Activated naive CD4-positive, alpha-beta T cell treated with anti-CD3 and anti-CD28 coated beads, Interleukin-2, amount 50 U/mL, for 24 hours (primary cell): ENCODE results near the gene OAT.
"Not testable (repeated sequence)": the region's sequence is repeated elsewhere in the genome, so short reads cannot be mapped to it uniquely, and the experiment has no call there.

Source experiments
- H3K27ac Mint-ChIP-seq: one replicate; pipeline ENCODE4 v1.8.0; 2021; ENCODE audit warnings: mild to moderate bottlenecking, mixed read lengths
- H3K27me3 Mint-ChIP-seq: one replicate; pipeline ENCODE4 v1.8.0; 2021; ENCODE audit warnings: mixed read lengths
- H3K36me3 Mint-ChIP-seq: one replicate; pipeline ENCODE4 v1.8.0; 2021; ENCODE audit warnings: mixed read lengths
- H3K4me1 Mint-ChIP-seq: one replicate; pipeline ENCODE4 v1.8.0; 2021; ENCODE audit warnings: mixed read lengths
- H3K4me3 Mint-ChIP-seq: one replicate; pipeline ENCODE4 v1.8.0; 2021; ENCODE audit warnings: mild to moderate bottlenecking, mixed read lengths
- H3K9me3 Mint-ChIP-seq: one replicate; pipeline ENCODE4 v1.8.0; 2021; ENCODE audit warnings: mixed read lengths

OAT gene

DNA sequence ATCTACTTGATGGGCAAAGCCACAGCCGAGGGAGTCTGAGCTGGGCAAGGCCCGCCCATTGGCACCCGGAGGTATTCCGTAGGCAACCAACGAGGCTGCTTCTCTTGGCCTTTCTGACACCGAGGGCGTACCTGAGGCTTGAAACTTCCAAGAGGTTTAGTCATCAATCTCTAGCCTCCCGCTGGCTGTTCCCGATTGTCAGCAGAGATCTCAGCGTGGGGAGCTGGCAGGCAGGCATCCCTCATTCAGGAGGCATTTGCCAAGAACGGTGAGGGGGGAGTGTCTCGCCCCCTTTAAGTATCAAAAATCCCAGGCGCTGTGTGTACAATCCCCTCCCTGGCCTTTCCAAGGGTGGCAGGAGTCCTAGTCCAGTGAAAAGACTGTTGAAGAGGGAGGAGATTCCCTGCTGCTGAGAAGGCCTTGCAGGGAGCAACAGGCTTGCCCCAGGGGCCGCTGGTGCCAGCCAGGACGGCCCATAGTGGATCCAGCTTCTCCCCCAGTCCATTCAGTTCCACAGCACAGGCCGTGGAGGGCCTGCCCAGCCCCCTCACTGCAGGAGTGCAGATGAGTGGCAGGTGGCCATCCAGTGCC is 39.7 kb downstream of the OAT start:
- Mint-ChIP-seq H3K27me3 (peaks cover 23% of the 10 kb centered on the region), H3K9me3 (no peaks in the 10 kb centered on the region), H3K27ac (no peak overlapping the region), H3K36me3 (no peaks in the 10 kb centered on the region), H3K4me3 (no peak overlapping the region), H3K4me1 (no peaks in the 10 kb centered on the region)

DNA sequence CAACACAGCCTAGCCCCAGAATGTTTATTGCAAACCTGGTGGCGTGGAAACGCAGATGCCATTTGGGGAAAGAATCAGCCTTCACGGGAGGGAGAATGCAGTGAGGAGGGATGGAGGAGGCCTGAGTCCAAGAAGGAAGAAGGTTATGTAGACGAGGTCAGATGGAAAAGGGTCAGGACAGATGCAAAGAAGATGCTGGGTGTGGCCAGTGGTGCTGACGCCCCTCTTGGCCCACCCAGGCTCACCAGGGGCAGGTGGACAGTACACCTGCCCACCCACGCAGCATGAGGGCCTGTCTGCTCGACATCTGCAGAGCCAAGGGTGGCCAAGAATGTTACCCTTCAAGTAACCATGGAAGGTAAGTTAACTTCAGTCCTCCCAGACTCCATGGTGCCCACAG is 40.5 kb downstream of the OAT start:
- Mint-ChIP-seq H3K27me3 (peaks cover 21% of the 10 kb centered on the region), H3K4me1 (no peaks in the 10 kb centered on the region), H3K9me3 (no peaks in the 10 kb centered on the region), H3K36me3 (no peaks in the 10 kb centered on the region), H3K4me3 (no peak overlapping the region), H3K27ac (peak overlapping the region; percentile 68)

DNA sequence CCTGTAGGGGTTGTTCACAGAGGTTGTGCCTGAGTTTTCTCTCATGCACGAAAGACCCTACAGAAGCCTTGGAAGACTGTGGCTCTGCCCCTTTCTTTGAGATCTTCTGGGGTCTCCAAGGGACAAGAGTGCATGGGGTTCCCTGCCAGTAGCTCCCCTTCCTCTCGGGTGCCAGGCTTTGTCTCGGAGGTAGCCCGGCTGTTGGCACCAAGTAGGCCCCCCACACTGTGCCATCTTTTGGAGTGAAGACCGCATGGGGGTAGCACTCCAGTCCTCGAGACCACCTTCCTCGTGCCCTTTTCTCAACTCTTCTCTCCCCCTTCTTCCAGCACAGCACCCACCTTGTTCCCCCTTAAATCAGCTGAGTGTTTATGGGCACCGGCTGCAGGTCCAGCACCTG is 41.6 kb downstream of the OAT start:
- H3K27ac Mint-ChIP-seq = no peak overlapping the region

DNA sequence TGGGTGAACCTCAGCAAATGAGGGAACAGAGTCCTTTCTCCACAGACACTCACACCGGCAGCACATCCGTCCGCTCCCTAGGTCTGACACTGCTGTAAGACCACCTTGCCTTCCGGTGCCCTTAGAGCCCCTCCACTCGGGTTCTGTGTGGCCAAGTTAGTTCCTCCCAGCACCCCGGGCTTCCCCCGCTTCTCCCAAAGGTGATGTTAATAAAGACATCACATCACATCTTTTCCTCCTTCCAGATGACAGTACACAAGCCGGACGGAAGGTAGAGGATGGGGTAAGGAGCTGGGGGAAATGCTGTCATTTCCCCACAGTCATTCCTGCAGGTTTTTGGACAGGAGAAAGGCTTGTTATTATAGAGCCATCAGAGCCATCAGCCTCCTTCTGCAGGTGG is 42.3 kb downstream of the OAT start:
- Mint-ChIP-seq H3K9me3 (no peaks in the 10 kb centered on the region), H3K27ac (no peak overlapping the region), H3K4me1 (no peaks in the 10 kb centered on the region), H3K27me3 (peaks cover 19% of the 10 kb centered on the region), H3K36me3 (no peaks in the 10 kb centered on the region), H3K4me3 (no peak overlapping the region)

More for the DNA sequence above, 41.6 kb downstream of the OAT start:
- Mint-ChIP-seq H3K9me3 (no peaks in the 10 kb centered on the region), H3K36me3 (no peaks in the 10 kb centered on the region), H3K27me3 (peaks cover 22% of the 10 kb centered on the region), H3K4me3 (no peak overlapping the region), H3K4me1 (no peaks in the 10 kb centered on the region)

DNA sequence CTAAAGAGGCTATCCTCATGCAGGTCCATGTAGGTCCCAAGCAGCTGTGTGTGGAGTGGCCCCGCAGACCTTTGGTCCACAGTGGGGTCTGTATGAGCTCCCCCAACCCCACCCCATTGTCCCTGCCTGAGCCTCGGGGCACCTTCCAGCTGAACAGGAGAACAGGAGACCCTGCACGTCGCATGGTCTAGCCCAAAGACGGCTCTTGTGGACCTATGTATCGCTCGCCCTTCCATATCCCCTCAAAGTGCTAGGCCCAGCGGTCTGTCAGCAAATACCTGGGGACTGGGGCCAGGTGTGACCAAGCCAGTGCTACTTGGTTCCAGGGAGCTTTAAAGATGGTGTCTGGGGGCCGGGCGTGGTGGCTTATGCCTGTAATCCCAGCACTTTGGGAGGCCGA is 43.0 kb downstream of the OAT start:
- Mint-ChIP-seq H3K4me1 (no peaks in the 10 kb centered on the region), H3K27me3 (peaks cover 15% of the 10 kb centered on the region)

DNA sequence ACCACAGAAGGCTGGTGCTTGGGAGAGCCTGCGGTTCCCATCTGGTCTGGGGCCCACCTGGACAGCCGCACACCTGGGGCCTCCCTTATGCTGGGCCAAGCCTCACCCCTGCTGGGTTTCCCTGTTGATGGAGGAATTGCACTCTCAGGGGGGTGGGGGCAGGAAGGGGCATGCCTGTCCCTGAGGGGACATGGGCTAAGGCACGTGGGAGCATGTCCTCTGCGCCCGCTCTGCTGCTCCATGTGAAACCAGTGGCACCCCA is 43.4 kb downstream of the OAT start:
- Mint-ChIP-seq H3K27me3 (peaks cover 11% of the 10 kb centered on the region), H3K4me1 (no peaks in the 10 kb centered on the region), H3K4me3 (no peak overlapping the region)

More for the DNA sequence above, 43.0 kb downstream of the OAT start:
- H3K36me3 Mint-ChIP-seq = no peaks in the 10 kb centered on the region
- no peaks in the 10 kb centered on the region for H3K9me3 Mint-ChIP-seq
- no peak overlapping the region for H3K27ac Mint-ChIP-seq
- H3K4me3 Mint-ChIP-seq = no peak overlapping the region

DNA sequence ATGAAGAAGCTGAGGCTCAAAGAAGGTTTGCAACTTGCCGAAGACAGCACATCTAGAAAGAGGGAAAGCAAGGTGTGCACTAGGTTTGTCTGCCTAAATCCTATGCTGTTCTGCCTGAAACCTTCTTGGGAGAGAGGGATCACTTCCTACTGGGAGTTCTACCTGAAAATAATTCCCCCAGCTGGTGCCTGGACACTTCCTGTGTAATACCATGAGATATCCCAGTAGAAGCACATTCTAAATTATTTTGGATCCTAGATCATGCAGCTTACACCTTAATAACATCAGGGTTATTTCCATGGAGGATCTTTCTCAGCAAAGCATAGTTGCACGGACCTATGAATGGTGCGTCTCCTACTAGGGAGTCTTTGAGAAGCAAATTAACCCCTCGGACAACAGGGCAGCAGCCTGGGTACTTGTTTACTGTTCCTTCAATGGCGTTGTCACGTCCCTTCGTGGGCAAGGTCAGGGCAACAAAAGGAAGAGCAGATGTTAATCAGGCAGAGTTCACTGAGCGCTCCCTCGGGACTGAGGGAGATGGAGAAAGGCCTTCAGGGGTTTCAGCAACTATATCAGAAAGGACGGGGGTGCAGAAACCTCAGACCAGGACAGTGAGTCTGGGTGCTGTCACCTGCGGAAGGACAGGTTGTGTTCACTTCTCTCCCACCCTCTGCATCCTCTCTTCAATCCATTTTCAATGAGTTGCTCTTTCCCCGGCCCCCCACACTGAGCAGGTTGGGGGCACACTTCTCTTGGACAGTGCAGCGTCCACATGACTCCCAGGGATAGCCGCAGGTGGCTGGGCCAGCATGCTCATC is 44.0 kb downstream of the OAT start:
- Mint-ChIP-seq H3K36me3 (no peaks in the 10 kb centered on the region), H3K27ac (no peak overlapping the region), H3K9me3 (no peaks in the 10 kb centered on the region), H3K4me1 (no peaks in the 10 kb centered on the region), H3K4me3 (no peak overlapping the region), H3K27me3 (peaks cover 7% of the 10 kb centered on the region)

More for the DNA sequence above, 43.4 kb downstream of the OAT start:
- Mint-ChIP-seq H3K36me3 (no peaks in the 10 kb centered on the region), H3K27ac (no peak overlapping the region), H3K9me3 (no peaks in the 10 kb centered on the region)

DNA sequence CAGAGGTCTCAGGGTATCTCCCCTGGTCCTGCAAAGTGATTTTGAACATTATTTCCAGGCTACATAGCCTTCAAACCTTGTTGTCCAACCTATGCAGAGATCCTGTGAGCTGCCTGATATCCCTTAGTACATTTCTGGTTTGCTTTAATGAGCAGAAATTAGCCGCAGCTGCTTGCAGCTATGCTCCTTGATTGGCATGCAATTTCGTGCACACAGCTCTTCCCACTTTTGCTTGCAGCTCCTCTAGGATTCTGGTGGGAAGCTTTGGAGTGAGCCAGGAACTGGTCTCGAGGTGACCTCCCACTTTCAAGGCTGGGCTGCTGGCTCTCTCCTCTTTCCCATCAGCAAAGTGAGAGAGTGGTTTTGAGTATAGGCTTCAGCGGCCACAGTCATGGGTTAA is 45.8 kb downstream of the OAT start:
- no peak overlapping the region for H3K4me3 Mint-ChIP-seq
- no peaks in the 10 kb centered on the region for H3K9me3 Mint-ChIP-seq
- no peak overlapping the region for H3K27ac Mint-ChIP-seq
- peaks cover 7% of the 10 kb centered on the region for H3K27me3 Mint-ChIP-seq
- H3K4me1 Mint-ChIP-seq = no peaks in the 10 kb centered on the region
- no peaks in the 10 kb centered on the region for H3K36me3 Mint-ChIP-seq

DNA sequence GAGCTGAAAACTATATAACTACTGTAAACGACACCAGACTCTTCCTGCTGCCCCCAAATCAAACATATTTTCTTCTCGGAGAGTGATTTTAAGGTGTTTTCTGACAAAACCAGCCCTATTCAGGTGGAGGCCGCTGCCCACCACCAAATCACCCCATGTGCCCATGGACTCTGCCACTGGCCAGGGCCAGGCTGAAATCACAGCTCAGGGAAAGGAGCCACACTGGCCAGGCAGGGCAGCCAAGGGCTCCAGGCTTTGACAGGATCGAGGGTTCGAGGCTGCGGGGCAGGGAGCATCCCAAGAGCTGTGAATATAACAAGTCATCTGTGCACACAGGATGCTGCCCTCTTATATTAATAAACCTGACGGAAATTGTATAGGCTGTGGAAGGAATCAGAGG is 48.3 kb downstream of the OAT start:
- Mint-ChIP-seq H3K9me3 (no peaks in the 10 kb centered on the region), H3K27ac (no peak overlapping the region), H3K4me3 (no peak overlapping the region), H3K27me3 (peaks cover 4% of the 10 kb centered on the region), H3K4me1 (no peaks in the 10 kb centered on the region), H3K36me3 (no peaks in the 10 kb centered on the region)

DNA sequence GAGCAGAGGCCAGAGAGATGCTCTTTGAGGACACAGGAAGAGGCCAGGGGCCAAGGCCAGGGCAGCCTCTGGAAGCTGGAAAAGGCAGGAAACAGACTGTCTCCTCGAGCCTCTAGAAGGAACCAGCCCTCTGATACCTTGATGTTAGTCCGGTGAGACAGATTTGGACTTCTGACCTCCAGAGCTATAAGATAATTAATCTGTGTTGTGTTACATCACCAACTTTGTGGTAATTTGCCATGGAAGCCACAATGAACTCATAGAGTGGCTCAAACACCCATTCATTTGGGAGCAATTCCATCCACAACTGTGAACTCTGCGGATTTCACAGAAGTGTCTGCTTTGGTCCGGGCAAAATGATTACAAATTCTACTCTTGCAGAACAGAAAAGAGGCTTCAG is 48.7 kb downstream of the OAT start:
- Mint-ChIP-seq H3K27me3 (peaks cover 4% of the 10 kb centered on the region), H3K27ac (no peak overlapping the region), H3K9me3 (no peaks in the 10 kb centered on the region), H3K4me1 (no peaks in the 10 kb centered on the region), H3K36me3 (no peaks in the 10 kb centered on the region), H3K4me3 (no peak overlapping the region)

DNA sequence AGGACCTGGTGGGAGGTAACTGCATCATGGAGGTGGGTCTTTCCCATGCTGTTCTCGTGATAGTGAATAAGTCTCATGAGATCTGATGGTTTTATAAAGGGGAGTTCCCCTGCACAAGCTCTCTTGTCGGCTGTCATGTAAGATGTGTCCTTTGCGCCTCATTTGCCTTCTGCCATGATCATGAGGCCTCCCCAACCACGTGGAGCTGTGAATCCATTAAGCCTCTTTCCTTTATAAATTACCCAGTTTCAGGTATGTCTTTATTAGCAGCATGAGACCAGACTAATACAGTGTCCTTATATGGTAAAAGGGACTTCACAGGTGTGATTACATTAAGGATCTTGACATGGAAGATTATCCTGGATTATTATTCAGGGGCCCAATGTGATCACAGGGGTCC is 49.2 kb downstream of the OAT start:
- H3K9me3 Mint-ChIP-seq, H3K27ac Mint-ChIP-seq, H3K36me3 Mint-ChIP-seq, H3K4me3 Mint-ChIP-seq, H3K4me1 Mint-ChIP-seq, H3K27me3 Mint-ChIP-seq: not testable (repeated sequence)

DNA sequence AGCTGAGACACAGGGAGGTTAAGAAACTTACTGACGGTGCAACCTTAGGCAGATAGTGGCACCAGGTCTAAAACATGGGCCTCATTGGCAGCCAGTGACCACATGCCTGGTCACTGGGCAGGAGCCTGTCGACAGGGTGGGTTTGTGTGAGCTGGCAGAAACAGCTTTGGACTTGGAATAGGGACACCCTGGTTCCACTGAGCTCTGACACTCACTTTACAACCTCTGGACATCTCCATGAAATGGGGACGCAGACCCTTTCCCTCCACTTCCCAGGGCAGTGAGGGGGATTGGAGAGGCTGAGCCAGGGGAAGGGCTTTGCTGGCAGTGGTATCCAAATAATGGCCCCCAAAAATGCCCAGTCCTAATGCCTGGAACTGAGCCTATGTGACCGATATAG is 49.7 kb downstream of the OAT start:
- Mint-ChIP-seq H3K36me3 (no peaks in the 10 kb centered on the region), H3K9me3 (no peaks in the 10 kb centered on the region), H3K27me3 (peaks cover 4% of the 10 kb centered on the region), H3K4me1 (no peaks in the 10 kb centered on the region), H3K27ac (no peak overlapping the region), H3K4me3 (no peak overlapping the region)

DNA sequence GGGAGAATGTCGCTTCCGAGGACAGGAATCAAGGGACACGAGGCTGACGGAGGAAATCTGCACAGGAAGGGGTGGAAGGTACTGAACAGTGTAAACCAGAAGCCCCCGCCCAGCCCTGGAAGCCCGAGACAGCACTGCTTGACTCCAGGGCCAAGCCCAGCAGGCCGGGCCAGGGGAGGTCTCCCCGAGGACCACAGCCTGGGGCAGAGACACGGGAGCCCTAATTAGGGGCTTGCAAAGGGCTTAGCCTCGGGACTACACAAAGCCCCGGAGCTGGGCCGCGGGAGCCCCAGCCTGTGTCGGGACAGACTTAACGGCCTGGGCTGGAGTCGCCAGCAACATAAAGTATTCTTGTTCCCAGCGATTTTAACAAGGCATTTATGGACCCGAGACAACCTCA is 50.8 kb downstream of the OAT start:
- Mint-ChIP-seq H3K36me3 (no peaks in the 10 kb centered on the region), H3K4me1 (no peaks in the 10 kb centered on the region), H3K4me3 (no peak overlapping the region), H3K27me3 (peaks cover 3% of the 10 kb centered on the region), H3K27ac (no peak overlapping the region), H3K9me3 (no peaks in the 10 kb centered on the region)

DNA sequence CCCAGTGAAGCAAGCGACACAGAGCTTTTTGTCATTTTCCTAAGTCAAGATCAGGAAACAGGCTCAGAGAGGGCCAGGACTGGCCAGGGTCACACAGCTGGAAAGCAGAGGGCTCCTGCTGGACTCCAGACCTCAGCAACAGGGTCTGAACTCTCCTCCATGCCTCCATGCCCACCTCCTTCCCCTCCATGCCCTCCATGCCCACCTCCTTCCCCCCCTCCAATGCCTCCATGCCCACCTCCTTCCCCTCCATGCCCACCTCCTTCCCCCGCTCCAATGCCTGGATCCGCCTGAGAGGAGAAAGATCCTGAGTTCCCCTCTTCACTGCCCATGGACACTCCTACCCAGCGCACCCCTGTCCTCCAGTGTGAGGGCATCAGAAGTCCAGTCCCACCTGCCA is 51.3 kb downstream of the OAT start:
- no peaks in the 10 kb centered on the region for H3K4me1 Mint-ChIP-seq

DNA sequence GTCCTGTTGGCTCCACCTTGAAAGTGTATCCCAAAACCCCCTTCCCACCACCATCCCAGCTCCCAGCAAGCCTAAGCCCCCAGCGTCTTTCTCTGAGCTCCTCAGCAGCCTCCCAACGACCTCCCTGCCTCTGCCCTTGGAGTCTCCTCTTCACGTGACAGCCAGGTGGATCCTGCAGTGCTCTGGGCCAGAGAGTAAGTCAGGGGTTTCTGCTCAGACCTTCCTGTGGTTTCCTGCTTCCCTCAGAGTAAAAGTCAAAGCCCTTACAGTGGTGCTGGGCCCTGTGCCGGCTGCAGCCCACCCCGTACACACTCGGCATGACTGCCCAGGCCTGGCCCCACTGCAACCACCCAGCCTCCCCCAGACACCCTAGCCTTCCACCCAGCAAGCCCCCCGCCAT is 51.9 kb downstream of the OAT start:
- no peak overlapping the region for H3K4me3 Mint-ChIP-seq
- peaks cover 3% of the 10 kb centered on the region for H3K27me3 Mint-ChIP-seq
- H3K27ac Mint-ChIP-seq = no peak overlapping the region
- no peaks in the 10 kb centered on the region for H3K9me3 Mint-ChIP-seq
- H3K36me3 Mint-ChIP-seq = no peaks in the 10 kb centered on the region
- no peaks in the 10 kb centered on the region for H3K4me1 Mint-ChIP-seq

More for the DNA sequence above, 51.3 kb downstream of the OAT start:
- peaks cover 3% of the 10 kb centered on the region for H3K27me3 Mint-ChIP-seq
- H3K36me3 Mint-ChIP-seq = no peaks in the 10 kb centered on the region
- no peak overlapping the region for H3K4me3 Mint-ChIP-seq
- no peak overlapping the region for H3K27ac Mint-ChIP-seq
- H3K9me3 Mint-ChIP-seq = no peaks in the 10 kb centered on the region

DNA sequence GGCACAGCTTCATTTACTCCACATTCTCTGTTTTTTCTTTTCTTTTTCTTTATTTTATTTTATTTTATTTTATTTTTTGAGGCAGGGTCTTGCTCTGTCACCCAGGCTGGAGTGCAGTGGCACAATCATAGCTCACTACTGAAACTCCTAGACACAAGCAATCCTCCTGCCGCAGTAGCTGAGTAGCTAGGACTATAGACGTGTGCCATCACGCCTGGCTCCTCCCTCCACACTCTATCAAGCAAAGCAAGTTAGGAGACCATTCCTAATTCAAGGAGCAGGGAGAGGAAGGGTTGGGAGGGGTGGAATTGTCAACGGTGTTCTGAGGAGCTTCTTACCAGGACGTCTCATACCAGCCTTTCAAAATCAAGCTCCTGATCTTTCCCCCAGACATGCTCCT is 52.4 kb downstream of the OAT start:
- H3K27me3 Mint-ChIP-seq = peaks cover 3% of the 10 kb centered on the region
- H3K9me3 Mint-ChIP-seq = no peaks in the 10 kb centered on the region
- H3K27ac Mint-ChIP-seq = no peak overlapping the region
- no peak overlapping the region for H3K4me3 Mint-ChIP-seq
- H3K4me1 Mint-ChIP-seq = no peaks in the 10 kb centered on the region
- no peaks in the 10 kb centered on the region for H3K36me3 Mint-ChIP-seq

DNA sequence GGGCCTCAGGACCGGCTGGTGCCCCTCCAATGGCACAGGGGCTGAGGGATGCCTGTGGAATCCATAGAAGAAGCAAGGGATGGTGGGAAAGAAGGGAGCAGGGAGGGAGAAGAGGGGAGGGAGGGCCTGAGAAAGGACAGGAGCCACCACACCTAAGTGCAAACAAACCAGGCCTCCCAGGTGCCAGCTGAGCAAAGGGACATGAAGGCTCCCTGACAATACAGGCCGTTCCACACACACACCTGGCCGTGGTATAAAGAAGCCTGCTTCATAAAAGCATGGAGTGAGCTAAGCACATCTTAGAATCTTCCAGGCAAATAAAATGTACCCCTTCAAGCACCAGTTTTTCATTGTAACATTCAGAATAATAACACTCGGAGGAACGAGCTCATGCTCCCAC is 54.0 kb downstream of the OAT start:
- H3K4me3 Mint-ChIP-seq = no peak overlapping the region

More for the DNA sequence above, 54.0 kb downstream of the OAT start:
- Mint-ChIP-seq H3K27ac (no peak overlapping the region), H3K9me3 (peaks cover 2% of the 10 kb centered on the region), H3K27me3 (no peaks in the 10 kb centered on the region), H3K4me1 (no peaks in the 10 kb centered on the region), H3K36me3 (no peaks in the 10 kb centered on the region)
